NCI-H128 (cell line): Measurements from ENCODE around the gene ARID2.

Experiments
- DNase-seq: peaks from one replicate; lab custom pipeline; 2025; ENCODE audit not compliant: unreplicated experiment; lab: John Stamatoyannopoulos, UW

The ARID2 gene, protein sequence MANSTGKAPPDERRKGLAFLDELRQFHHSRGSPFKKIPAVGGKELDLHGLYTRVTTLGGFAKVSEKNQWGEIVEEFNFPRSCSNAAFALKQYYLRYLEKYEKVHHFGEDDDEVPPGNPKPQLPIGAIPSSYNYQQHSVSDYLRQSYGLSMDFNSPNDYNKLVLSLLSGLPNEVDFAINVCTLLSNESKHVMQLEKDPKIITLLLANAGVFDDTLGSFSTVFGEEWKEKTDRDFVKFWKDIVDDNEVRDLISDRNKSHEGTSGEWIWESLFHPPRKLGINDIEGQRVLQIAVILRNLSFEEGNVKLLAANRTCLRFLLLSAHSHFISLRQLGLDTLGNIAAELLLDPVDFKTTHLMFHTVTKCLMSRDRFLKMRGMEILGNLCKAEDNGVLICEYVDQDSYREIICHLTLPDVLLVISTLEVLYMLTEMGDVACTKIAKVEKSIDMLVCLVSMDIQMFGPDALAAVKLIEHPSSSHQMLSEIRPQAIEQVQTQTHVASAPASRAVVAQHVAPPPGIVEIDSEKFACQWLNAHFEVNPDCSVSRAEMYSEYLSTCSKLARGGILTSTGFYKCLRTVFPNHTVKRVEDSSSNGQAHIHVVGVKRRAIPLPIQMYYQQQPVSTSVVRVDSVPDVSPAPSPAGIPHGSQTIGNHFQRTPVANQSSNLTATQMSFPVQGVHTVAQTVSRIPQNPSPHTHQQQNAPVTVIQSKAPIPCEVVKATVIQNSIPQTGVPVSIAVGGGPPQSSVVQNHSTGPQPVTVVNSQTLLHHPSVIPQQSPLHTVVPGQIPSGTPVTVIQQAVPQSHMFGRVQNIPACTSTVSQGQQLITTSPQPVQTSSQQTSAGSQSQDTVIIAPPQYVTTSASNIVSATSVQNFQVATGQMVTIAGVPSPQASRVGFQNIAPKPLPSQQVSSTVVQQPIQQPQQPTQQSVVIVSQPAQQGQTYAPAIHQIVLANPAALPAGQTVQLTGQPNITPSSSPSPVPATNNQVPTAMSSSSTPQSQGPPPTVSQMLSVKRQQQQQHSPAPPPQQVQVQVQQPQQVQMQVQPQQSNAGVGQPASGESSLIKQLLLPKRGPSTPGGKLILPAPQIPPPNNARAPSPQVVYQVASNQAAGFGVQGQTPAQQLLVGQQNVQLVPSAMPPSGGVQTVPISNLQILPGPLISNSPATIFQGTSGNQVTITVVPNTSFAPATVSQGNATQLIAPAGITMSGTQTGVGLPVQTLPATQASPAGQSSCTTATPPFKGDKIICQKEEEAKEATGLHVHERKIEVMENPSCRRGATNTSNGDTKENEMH (N-terminal part only)

DNA sequence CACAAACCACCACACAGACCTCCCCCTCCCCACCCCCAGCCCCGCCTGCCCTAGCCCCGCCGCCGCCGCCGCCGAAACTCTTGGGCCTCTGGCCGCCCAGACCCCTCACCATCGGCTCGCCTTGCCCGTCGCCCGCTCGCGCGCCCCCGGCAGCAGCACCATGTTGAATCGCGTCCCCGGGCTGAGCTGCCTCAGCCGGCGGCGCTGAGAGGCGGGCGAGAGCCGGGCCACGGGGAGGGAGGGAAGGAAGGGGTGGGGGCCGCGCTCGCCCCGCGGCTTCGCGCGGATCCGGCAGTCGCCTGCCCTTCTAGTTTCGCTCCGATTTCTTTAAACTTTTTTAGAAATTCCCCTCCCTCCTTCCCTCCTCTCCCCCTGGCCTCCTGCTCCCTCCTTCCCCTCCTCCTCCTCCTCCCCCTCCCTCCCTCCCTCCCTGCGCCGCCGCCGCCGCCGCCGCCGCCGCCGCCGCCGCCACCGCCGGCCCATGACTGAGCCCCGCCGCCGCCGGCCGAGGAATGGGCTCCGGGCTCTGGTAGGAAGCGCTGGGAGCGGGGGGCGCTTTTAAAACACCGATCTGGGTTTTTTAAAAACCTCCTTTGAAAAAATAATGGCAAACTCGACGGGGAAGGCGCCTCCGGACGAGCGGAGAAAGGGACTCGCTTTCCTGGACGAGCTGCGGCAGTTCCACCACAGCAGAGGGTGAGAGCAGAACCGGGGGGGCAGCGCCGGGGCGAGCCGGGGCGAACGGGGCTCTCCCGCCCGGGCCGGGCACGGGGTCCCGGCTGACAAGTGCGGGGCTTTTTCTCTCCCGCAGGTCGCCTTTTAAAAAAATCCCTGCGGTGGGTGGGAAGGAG is at the start of gene ARID2:
Gene ARID2, plus strand, starts transcription at position 474 of the 851 bp plus-strand sequence. Its CDS starts 131 bp downstream, at position 605.
- no peak for DNase-seq

DNA sequence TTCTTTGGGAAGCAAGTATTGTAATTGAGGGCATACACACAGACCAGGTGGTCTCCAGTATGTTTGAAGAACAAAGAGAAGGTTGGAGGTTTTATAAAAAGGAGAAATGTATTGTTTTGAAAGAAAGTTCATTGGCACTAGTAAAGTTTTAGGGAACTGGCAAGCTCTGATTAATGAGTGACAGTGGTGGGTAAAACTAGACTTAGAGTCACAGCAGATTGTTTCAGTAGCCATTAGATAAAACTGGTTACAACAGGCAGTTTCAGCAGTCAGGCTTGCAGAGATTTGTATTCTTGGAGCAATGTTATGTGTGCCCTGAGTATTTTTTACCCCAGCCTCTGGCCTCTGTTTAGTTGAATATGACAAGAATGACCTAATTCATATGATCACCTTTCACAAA is 49.1 kb upstream of the ARID2 start:
- no peak for DNase-seq

DNA sequence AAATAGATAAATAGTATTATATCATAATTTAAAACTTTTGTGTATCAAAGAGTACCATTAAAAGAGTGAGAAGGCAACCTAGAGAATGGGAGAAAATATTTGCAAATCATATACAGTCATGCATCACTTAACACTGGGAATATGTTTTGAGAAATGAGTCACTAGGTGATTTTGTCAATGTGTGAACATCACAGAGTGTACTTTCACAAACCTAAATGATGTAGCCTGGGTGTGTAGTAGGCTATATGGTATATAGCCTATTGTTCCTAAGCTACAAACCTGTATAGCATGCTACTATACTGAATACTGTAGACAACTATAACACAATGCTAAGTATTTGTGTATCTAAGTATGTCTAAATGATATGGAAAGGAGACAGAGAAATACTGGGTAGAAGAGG is 48.0 kb upstream of the ARID2 start:
- no peak for DNase-seq

DNA sequence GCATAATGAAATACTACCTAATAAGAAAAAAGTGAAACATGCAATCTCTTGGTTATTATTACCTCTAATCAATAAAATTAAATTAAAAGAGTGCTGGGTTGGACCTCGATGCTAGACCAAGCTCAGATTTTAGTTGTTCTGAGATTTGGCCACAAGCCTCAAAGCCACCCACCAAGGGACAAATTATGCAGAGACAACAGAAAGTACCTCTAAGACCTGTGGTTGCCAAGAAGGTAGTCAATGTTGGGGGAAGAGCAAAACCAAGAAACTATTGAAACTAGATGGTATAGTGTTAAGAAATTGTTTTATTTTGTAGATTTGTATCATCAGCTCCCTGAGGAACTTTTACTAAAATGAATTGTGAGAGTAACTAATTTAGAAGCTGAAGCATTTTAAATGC is 43.8 kb upstream of the ARID2 start:
- DNase-seq, result no peak

DNA sequence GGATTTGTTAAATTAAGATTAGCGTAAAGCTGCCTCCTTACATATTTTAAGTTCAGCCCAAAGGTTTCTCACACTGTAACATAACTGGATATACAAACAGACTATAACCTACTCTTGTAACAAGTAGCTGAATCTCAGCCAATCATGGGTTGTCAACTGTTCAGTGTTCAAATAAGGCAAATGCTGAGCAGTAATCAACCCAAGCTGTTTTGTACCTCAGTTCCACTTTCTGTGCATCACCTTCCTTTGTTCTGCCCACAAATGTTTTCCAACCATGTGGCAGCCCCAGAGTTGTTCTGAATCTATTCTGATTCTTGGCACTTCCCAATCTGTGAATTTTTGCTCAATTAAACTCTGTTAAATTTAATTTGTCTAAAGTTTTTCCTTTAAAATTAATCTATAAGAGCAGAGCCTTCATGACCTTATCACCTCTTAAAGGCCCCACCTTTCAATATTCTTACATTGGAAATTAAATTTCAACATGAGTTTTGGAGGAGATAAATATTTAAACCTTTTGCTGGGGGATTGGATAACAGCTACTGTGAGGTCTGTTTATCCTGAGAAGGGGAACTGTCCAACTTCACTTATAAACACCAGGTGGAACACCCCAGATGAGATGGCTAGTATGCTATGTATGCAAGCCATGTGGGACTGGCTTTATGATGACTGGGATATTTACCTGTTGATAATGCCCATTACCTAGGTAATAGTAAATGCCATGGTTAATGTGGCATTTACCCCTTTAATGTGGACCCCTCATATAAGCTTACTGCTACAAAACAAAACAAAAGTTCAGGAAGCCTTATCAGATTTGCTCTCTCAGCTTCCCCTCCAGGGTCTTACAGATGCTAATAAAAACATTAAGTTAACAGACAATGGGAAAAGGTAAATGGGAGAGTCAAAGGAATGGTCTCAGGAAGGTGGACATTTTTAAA is 42.2 kb upstream of the ARID2 start:
- DNase-seq, result no peak

DNA sequence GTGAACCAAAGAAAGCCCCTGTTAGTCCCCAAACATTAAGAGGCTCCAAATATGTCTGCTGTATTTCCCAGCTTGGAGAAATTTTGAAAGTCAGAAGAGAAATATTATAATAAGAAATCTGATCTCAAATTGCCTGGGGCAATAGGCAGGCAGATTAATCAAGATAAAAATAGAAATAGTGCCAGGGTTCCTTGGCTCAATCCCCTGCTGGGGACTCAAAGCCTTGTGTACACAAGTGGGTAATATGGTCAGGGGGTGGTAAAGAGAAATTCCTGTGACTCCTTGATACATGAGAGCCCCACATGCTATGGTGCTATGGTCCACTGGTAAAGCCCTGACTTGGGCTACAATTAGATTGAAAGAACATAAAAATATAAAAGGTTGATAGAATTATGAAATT is 41.3 kb upstream of the ARID2 start:
- no peak for DNase-seq

DNA sequence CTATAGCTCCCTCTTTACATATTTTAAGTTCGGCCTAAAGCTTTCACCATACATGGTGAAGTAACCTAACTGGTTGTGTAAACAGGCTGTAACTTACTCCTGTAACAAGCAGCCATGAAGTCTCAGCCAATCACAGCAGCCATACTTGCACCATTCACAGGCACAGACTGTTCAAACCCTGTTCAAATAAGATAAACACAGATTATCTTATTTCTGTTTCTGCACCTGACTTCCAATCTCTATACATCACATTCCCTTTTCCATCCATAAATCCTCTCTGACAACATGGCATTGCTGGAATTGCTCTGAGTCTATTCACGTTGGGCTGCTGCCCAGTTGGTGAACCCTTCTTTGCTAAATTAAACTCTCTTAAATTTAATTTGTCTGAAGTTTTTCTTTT is 34.5 kb upstream of the ARID2 start:
- DNase-seq, result no peak

DNA sequence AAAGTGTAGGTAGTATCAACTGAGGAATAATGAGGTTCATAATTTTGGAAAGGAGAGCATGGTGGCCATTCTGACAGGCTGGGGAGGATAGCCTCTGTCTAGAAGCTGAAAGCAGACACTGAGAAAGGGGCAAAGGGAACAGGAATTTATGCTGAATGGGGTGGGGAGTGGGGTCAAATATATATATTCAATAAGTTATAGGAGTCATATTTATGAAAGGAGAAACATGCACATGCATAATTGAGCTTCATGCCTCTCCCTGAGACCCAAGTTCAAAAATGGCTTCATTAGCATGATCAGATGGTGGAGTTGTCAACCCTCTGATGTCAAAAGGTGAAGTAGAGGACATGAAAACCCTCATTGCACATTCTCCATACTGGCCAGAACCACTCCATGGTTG is 33.9 kb upstream of the ARID2 start:
- DNase-seq, result no peak

DNA sequence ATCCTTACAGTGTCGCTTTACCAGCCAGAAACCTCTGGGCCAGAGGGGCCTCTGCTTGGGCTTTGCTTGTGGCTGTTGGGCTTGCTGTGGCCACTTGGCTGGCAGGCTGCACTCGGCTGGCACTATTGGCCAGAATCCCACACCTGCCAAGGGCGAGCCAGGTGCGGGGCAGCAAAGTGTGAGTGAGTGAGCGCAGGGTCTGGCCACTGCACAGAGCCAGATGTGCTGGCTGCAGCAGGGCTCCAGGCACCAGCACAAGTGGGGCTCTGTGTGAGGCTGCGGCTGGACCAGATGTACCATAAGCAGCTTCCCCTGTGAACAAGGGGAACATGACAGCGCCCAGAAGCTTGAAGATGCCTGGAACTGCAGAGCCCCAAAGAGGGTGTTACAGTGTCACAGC is 33.5 kb upstream of the ARID2 start:
- no peak for DNase-seq

DNA sequence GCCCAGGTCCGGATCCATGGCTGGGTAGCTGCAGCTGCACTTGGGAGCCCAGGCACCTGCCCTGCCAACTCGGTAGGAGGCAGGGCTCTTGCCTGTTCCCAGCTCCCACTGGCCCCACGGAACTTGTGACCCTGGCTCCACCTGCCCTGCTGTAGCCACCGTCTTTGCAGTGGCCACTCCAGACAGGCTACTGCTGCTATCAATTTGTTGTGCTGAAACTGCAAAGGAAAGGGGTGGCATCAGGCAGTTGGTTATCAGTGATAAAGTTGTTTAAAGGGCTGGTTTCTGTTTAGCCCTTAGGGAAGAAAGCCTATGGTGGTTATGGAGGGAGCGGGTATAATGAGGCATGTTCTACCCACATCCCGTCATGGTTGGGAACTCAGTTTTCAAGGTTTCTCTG is 32.1 kb upstream of the ARID2 start:
- DNase-seq, result no peak

DNA sequence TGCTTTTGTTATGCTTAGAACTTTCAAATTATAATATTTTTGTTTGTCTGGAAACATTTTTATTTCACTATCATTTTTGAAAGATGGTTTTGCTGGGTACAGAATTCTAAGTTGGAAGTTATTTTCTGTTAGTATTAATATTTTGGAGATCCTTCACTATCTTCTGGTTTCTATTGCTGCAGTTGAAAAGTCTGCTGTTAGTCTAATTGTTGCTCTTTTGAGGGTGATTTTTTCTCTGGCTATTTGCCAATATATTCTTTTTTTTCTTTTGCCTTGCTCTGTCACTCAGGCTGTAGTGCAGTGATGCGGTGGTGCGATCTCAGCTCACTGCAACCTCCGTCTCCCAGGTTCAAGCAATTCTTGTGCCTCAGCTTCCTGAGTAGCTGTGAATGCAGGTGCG is 28.2 kb upstream of the ARID2 start:
- DNase-seq, result no peak

DNA sequence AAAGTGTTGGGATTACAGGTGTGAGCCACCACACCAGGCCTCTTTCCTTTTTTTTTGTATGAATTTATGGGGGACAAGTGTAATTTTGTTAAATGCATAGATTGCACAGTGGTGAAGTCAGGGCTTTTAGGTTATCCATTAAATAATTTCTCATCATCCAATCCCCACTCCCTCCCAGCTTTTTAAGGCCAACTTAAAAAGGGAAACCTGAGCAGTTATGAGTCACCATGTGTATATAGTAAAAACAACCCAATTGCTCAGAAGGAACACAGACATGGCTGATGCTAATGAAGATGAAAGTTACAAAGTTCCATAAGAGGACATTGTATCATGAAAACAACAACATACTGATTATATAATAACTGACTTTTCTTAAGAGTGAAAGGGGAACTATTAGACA is 25.6 kb upstream of the ARID2 start:
- DNase-seq, result no peak

DNA sequence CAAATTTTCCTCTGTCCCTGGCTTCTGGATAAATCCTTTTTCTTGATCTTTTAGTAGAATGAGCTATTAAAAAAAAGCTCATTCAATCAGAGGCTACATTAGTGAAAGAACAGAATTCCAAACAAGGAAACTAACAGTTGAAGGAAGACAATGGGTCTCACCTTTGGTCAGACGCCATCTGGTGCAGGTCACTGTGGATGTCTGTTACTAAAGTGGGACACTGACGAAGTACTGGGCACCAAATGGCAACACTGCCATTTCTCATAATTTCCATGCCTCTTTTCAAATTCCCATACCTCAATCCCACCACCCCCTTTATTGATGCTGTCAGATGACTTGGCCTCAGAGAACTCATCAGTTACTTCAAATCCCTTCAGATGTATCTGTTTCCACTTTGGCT is 24.5 kb upstream of the ARID2 start:
- no peak for DNase-seq

DNA sequence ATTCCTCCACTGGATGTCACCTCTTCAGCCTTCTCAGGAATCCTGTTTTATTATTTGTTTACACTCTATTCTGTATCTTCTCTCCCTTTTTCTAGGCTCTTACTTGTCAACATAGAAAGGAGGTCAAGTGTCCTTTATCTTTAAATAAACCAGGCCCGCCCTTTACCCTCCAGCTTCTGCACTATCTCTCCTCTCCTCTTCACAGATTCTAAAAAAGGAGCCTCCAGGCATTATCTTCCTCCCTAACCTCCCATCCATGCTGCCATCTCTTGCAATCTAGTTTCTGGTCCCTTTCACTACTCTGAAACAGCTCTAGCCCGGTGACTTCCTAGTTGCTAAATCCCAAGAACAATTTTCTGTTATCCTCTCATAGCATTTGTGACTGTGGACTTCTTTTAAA is 24.1 kb upstream of the ARID2 start:
- no peak for DNase-seq

DNA sequence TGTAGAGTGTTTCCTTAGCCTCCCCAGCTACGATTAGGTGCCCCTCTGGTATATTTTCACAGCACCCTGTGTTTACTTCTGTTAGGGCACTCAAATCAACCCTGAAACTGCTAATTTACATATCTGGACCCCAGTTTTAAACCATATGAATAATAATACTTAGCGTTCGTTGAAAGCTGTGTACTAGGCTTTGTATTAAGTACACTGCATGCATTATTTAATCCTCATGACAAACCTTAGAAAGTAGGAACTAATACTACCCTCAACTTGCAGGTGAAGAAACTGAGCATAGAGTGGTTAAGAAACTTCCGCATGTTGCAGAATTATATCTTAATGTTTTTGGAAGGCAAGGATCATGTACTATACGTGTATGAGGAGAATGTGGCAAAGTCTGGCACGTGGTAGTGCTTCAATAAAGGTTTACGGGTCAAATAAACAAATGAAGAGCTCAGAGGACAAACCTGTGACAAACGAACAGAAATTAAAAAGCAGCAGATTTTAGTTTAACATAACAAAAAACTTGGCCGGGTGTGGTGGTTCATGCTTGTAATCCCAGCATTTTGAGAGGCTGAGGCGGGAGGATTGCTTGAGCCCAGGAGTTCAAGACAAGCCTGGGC is 22.2 kb upstream of the ARID2 start:
- no peak for DNase-seq

DNA sequence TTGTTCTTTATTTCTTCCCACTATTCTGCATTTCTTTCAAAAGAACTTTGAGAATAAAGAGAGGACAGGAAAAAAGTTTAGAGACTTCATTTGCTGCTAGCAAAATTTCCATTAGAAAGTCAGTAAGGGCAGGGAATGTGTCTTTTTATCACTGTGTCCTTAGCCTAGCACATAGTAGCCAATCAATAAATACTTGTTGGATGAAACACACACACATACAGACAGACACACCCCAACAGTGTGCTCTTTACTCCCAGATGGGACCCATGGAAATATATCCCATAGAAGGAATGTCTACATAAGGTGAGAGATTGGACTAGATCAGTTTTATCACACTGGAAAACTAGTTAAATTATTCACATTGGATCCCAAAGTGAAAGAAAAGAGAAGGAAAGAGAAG is 21.1 kb upstream of the ARID2 start:
- DNase-seq, result no peak

DNA sequence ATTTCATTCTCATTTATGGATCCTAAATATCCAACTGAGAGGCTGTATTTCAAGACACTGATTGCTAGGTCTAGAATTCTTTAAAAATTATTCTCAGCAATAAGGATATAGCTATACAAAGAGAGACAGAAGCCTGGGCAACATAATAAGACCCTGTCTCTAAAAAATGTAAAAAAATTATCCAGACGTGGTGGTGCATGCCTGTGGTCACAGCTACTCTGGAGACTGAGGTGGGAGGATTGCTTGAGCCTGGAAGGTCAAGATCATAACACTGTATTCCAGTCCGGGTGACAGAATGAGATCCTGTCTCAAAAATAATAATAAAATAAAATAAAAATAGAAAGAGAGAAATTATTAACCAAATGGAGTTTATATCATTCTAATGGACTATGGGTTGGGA is 20.6 kb upstream of the ARID2 start:
- no peak for DNase-seq

DNA sequence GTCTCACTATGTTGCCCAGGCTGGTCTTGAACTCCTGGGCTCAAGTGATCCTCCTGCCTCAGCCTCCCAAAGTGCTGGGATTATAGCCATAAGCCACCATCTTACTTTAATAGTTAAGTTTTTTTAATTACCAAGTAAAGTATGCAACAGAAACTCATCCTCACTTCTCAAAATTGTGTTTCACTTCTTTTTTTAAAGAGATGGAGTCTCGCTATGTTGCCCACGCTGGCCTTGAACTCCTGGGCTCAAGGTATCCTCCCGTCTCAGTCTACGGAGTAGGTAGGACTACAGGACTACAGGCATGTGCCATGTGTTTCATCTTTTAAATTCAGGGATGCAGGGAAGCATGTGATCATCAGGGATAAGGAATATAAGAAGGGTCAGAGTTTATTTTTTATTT is 17.2 kb upstream of the ARID2 start:
- DNase-seq, result no peak

DNA sequence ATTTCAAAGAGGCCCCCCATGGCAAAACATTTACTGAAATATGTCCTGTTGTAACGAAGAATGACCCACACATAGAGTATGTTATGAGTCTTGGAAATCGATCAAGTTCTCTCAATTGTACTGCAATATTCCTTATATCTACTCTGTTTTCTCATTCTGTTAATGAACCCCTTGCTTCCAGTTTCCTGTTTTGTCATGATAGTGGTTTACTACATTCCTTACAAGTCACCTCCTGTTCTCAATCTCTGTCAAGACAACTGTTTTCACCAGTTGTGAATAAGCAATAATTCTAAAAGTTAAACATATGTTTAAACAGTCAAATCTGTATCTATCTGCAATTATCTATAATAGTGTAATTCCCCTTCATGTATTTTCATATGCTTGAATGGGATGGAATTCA is 16.4 kb upstream of the ARID2 start:
- no peak for DNase-seq
